H1 (cell line): ENCODE measurements around the gene LMTK2. TPM values are rescaled to one million over a fixed set of nuclear protein-coding genes. Genes with fewer than 3 reads are reported as not detected.

Experiments used
- BCL11A ChIP-seq, 2 experiments: IDR thresholded peaks; one replicate each; pipeline ENCODE4 v1.6.1; 2011; ENCODE audit warnings: low read depth in 2 of 2, low read length in 2 of 2, mild to moderate bottlenecking in 2 of 2
- CHD7 ChIP-seq: fragments of 300-600 bp; sonication (generic); IDR thresholded peaks from 2 replicates; pipeline ENCODE4 v1.7.1; 2012; ENCODE audit warnings: low read length, moderate library complexity, mild to moderate bottlenecking, inconsistent platforms; ENCODE audit not compliant: insufficient replicate concordance
- EGR1 ChIP-seq: IDR thresholded peaks from 2 replicates; pipeline ENCODE4 v1.6.1; 2011; ENCODE audit warnings: low read depth, low read length, borderline replicate concordance
- EZH2 ChIP-seq: fragments of 200-600 bp; sonication (generic); IDR thresholded peaks from 2 replicates; pipeline ENCODE4 v1.7.1; 2012; ENCODE audit warnings: low read depth, mild to moderate bottlenecking, moderate library complexity, low read length, inconsistent platforms; ENCODE audit not compliant: severe bottlenecking
- GABPA ChIP-seq: IDR thresholded peaks from 2 replicates; pipeline ENCODE4 v1.6.1; 2011; ENCODE audit warnings: mild to moderate bottlenecking, low read length, moderate library complexity, borderline replicate concordance; ENCODE audit not compliant: insufficient read depth
- KDM1A ChIP-seq: fragments of 200-600, 300-600 bp; sonication (generic); IDR thresholded peaks from 2 replicates; pipeline ENCODE4 v1.7.1; 2016; ENCODE audit warnings: mild to moderate bottlenecking, low read length, borderline replicate concordance
- NRF1 ChIP-seq: IDR thresholded peaks from 2 replicates; pipeline ENCODE4 v1.6.1; 2011; ENCODE audit warnings: mild to moderate bottlenecking, low read depth, low read length, improper control_type of control experiment
- POLR2A ChIP-seq, 2 experiments: IDR thresholded peaks; 1 replicate in 1 of 2; 2 replicates in 1 of 2; pipeline ENCODE4 v1.6.1; 2011; ENCODE audit warnings: low read depth in 2 of 2, low read length in 2 of 2, mild to moderate bottlenecking in 2 of 2; ENCODE audit errors: control extremely low read depth in 1 of 2
- POLR2AphosphoS5 ChIP-seq: IDR thresholded peaks from 2 replicates; pipeline ENCODE4 v1.6.1; 2011; ENCODE audit warnings: low read depth, low read length
- RNF2 ChIP-seq: fragments of 200-900, 300-1000 bp; sonication (generic); IDR thresholded peaks from 2 replicates; pipeline ENCODE4 v1.7.1; 2016; ENCODE audit warnings: borderline replicate concordance, low read depth, mild to moderate bottlenecking, antibody characterized with exemption, low read length; ENCODE audit not compliant: poor library complexity, severe bottlenecking; ENCODE audit errors: missing control alignments
- SP2 ChIP-seq: IDR thresholded peaks from 2 replicates; pipeline ENCODE4 v1.6.1; 2012; ENCODE audit warnings: mild to moderate bottlenecking, low read length, inconsistent platforms
- TAF1 ChIP-seq: IDR thresholded peaks from 2 replicates; pipeline ENCODE4 v1.6.1; 2011; ENCODE audit warnings: mild to moderate bottlenecking, low read depth, low read length
- ZNF274 ChIP-seq: IDR thresholded peaks from 2 replicates; pipeline ENCODE4 v1.7.0; 2012; ENCODE audit warnings: low read length, borderline replicate concordance; ENCODE audit errors: extremely low read depth
- polyA plus RNA-seq, 7 experiments: library from polyadenylated mRNA; depleted of rRNA in 3 of 7; stranded (reverse) in 5 of 7; unstranded in 2 of 7; fragments of >200 nt in 5 of 7; fragments of 200-250 nt in 2 of 7; gene quantifications; 1 replicate in 5 of 7; 2 replicates in 1 of 7; 4 replicates in 1 of 7; pipeline versions ENCODE4 v1.2.1 to v1.2.3, GENCODE V29; 2011 to 2013; ENCODE audit warnings: missing spikeins in 2 of 7, mixed read lengths in 2 of 7
- total RNA-seq: library from RNA; stranded (reverse); fragmentation: NEBNext Ultra II Directional; extraction: Animal tissue kit (Norgen Biotek cat#: 25700); gene quantifications from 2 replicates; pipeline ENCODE4 v1.2.1, GENCODE V29; 2021

LMTK2 gene
- total and polyA plus RNA-seq, 2 of the 8 experiments (the other 6 are each of a cell fraction or from before 2014, with no cell fraction given) = 9.7 to 30.7 TPM

DNA sequence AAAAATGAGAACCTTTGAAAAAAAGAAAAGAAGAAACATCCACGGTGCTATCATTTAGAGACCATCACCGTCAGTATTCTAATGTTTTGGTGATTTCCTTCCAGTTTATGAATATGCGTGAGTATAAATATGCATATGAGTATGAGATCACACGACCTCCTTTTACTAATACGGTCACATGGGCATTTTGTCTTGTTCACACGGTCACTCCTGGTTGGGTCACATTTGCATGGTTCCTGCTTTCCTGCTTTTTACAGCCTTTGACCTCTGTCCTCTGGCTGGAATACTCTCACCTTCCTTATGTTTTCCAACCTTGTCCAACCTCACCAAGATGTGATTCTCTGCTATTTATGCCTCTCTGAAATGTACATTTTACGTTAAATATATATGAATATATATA is 25.3 kb upstream of the LMTK2 start (continued):
- no peak for TF ChIP-seq CHD7
- no peak for TF ChIP-seq POLR2AphosphoS5
- no peak for TF ChIP-seq EGR1
- TF ChIP-seq NRF1 = no peak
- TF ChIP-seq EZH2 = no peak
- TF ChIP-seq BCL11A (IDR thresholded peaks at IDR 0.05; ENCODE audit: low read depth in 2 of 2, low read length in 2 of 2) = no peak
- no peak for TF ChIP-seq ZNF274
- no peak for TF ChIP-seq TAF1
- TF ChIP-seq POLR2A (IDR thresholded peaks at IDR 0.05; ENCODE audit: control extremely low read depth in 1 of 2, low read depth in 2 of 2, low read length in 2 of 2) = no peak
- TF ChIP-seq SP2 = no peak
- TF ChIP-seq GABPA = no peak
- TF ChIP-seq KDM1A = no peak
- no peak for TF ChIP-seq RNF2
